22Rv1 (cell line): ENCODE measurements around the gene UCHL3.

Experiments
- ZFX ChIP-seq: fragments of 450-650 bp; IDR thresholded peaks from 2 replicates; pipeline ENCODE4 v1.6.1; 2017; ENCODE audit warnings: antibody characterized with exemption, borderline replicate concordance
- TF ChIP-seq, protein P1 (sequence below): fragments of 450-650 bp; IDR thresholded peaks from 2 replicates; pipeline ENCODE4 v1.5.1; 2017; ENCODE audit warnings: mild to moderate bottlenecking

DNA sequence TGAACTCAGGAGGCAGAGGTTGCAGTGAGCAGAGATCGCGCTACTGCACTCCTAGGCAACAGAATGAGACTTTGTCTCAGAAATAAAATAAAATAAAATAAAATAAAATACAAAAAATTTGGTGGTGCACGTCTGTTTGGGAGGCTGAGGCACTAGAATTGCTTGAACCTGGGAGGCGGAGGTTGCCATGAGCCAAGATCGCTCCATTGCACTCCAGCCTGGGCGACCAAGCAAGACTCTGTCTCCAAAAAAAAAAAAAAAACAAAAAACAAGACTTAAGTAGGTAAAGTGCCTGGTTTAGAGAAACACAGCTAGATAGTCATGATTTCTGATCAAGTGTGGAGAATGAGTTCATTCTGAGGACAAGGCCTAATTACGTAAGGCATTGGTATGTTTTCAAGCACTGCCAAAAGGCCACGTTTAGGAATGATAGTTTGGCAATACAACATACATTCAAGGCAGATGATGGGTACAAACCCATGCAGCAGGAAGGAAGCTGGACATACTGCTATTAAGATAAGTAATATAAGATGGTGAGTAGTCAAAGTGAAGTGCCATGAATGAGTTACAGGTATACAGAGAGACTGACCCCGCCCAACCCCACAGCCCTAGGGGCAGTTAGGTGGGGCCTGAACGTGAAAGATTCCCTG lies 4.8 kb upstream of the UCHL3 start:
- TF ChIP-seq, protein P1, sequence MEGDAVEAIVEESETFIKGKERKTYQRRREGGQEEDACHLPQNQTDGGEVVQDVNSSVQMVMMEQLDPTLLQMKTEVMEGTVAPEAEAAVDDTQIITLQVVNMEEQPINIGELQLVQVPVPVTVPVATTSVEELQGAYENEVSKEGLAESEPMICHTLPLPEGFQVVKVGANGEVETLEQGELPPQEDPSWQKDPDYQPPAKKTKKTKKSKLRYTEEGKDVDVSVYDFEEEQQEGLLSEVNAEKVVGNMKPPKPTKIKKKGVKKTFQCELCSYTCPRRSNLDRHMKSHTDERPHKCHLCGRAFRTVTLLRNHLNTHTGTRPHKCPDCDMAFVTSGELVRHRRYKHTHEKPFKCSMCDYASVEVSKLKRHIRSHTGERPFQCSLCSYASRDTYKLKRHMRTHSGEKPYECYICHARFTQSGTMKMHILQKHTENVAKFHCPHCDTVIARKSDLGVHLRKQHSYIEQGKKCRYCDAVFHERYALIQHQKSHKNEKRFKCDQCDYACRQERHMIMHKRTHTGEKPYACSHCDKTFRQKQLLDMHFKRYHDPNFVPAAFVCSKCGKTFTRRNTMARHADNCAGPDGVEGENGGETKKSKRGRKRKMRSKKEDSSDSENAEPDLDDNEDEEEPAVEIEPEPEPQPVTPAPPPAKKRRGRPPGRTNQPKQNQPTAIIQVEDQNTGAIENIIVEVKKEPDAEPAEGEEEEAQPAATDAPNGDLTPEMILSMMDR = no peak
- TF ChIP-seq ZFX = no peak
